Smooth muscle cell of the brain vasculature (primary cell): ENCODE data around the gene TRAPPC2L.
"Not testable (repeated sequence)": the region's sequence is repeated elsewhere in the genome, so short reads cannot be mapped to it uniquely, and the experiment has no call there.

Experiments
- DNase-seq: peaks from one replicate; pipeline ENCODE4 v3.0.0-alpha.2; 2012; ENCODE audit warnings: low read depth, low spot score

Gene TRAPPC2L

GRCh38 chr16:88891083-88891482 is 34.2 kb downstream of the TRAPPC2L start:
- DNase-seq = no peak

- DNase-seq = no peak
Observed at GRCh38 chr16:88892065-88892464, 35.1 kb downstream of the TRAPPC2L start.

GRCh38 chr16:88893127-88893968 is 36.4 kb downstream of the TRAPPC2L start:
- no peak for DNase-seq

GRCh38 chr16:88894266-88894665 is 37.3 kb downstream of the TRAPPC2L start:
- not testable (repeated sequence) for DNase-seq

- no peak for DNase-seq
Observed at GRCh38 chr16:88894681-88895300, 37.9 kb downstream of the TRAPPC2L start.

GRCh38 chr16:88895335-88895734 is 38.4 kb downstream of the TRAPPC2L start:
- DNase-seq = no peak

- no peak for DNase-seq
Observed at GRCh38 chr16:88896238-88897070, 39.5 kb downstream of the TRAPPC2L start.

- no peak for DNase-seq
Observed at GRCh38 chr16:88897696-88898425, 40.9 kb downstream of the TRAPPC2L start.

- DNase-seq = no peak
Observed at GRCh38 chr16:88899901-88900661, 43.2 kb downstream of the TRAPPC2L start.

- DNase-seq = no peak
Observed at GRCh38 chr16:88900662-88901052, 43.7 kb downstream of the TRAPPC2L start.

- DNase-seq = no peak
Observed at GRCh38 chr16:88901718-88902337, 44.9 kb downstream of the TRAPPC2L start.

GRCh38 chr16:88902744-88903143 is 45.8 kb downstream of the TRAPPC2L start:
- no peak for DNase-seq

GRCh38 chr16:88903267-88903666 is 46.3 kb downstream of the TRAPPC2L start:
- DNase-seq = no peak

GRCh38 chr16:88904676-88905365 is 47.9 kb downstream of the TRAPPC2L start:
- DNase-seq = no peak

- DNase-seq = no peak
Observed at GRCh38 chr16:88905563-88905962, 48.6 kb downstream of the TRAPPC2L start.

GRCh38 chr16:88906020-88906419 is 49.1 kb downstream of the TRAPPC2L start:
- no peak for DNase-seq

- DNase-seq = no peak
Observed at GRCh38 chr16:88906535-88907105, 49.7 kb downstream of the TRAPPC2L start.

GRCh38 chr16:88907768-88908167 is 50.8 kb downstream of the TRAPPC2L start:
- DNase-seq = no peak

GRCh38 chr16:88908307-88908706 is 51.4 kb downstream of the TRAPPC2L start:
- DNase-seq = no peak
